Upper lobe of left lung (tissue), 6 donors: ENCODE data around the gene SNX24. TPM values are rescaled to one million over a fixed set of nuclear protein-coding genes. Genes with fewer than 3 reads are reported as not detected.

ENCODE experiments used
- ATAC-seq, 2 donors: fragments of 200-7000 bp; cut with Tn5 transposase; one replicate each; pipeline ENCODE4 v1.9.1; 2022; ENCODE audit warnings: mild to moderate bottlenecking in 2 of 2, moderate library complexity in 2 of 2; ENCODE audit not compliant: low FRiP score in 2 of 2
- DNase-seq, 2 donors: peaks; one replicate each; pipeline ENCODE4 v3.0.0-alpha.2; 2019 to 2020
- H3K27ac ChIP-seq, 4 donors: fragments of 200-600 bp; sonication (generic); one replicate each; pipeline ENCODE4 v1.5.1; 2016 to 2019
- H3K27me3 ChIP-seq, 4 donors: fragments of 200-600 bp; sonication (generic); one replicate each; pipeline ENCODE4 v1.5.1; 2017 to 2019
- H3K36me3 ChIP-seq, 4 donors: fragments of 200-600 bp; sonication (generic); one replicate each; pipeline ENCODE4 v1.5.1; 2016 to 2019
- H3K4me1 ChIP-seq, 4 donors: fragments of 200-600 bp; sonication (generic); one replicate each; pipeline ENCODE4 v1.5.1; 2018 to 2019
- H3K4me3 ChIP-seq, 4 donors: fragments of 200-600 bp; sonication (generic); one replicate each; pipeline ENCODE4 v1.5.1; 2017 to 2019; ENCODE audit warnings: mild to moderate bottlenecking in 2 of 4, moderate library complexity in 1 of 4
- H3K9me3 ChIP-seq, 4 donors: fragments of 200-600 bp; sonication (generic); one replicate each; pipeline ENCODE4 v1.5.1; 2018 to 2019
- EP300 ChIP-seq, 4 donors: sonication (generic); formaldehyde crosslinking; IDR thresholded peaks; one replicate each; pipeline ENCODE4 v1.5.1; 2017; ENCODE audit warnings: antibody characterized with exemption in 4 of 4, control low read depth in 2 of 4
- POLR2A ChIP-seq, 4 donors: fragments of 450-650 bp; IDR thresholded peaks; one replicate each; pipeline ENCODE4 v1.5.1; 2016 to 2017; ENCODE audit warnings: antibody characterized with exemption in 4 of 4, mild to moderate bottlenecking in 2 of 4
- POLR2AphosphoS5 ChIP-seq, 2 donors: sonication (generic); formaldehyde crosslinking; IDR thresholded peaks; one replicate each; pipeline ENCODE4 v1.5.1; 2017; ENCODE audit warnings: antibody characterized with exemption in 2 of 2
- WGBS, 2 donors: methylation state at CpG; one replicate each; pipeline ENCODE4 v1.1.5; 2017 to 2018; 5-methylcytosine and 5-hydroxymethylcytosine counted together
- total RNA-seq, 6 donors: library from RNA; depleted of rRNA in 4 of 6; stranded (reverse); fragments of >200 nt in 4 of 6; gene quantifications; one replicate each; pipeline versions ENCODE4 v1.1.0 to v1.2.1, GENCODE V29; 2016 to 2021
- TF ChIP-seq, protein P1 (sequence below), 6 experiments: fragments of 450-650 bp in 4 of 6; fragments of 200-600 bp in 2 of 6; sonication (generic) in 2 of 6; IDR thresholded peaks; one replicate each; pipeline ENCODE4 v1.5.1; 2016 to 2019; ENCODE audit warnings: antibody characterized with exemption in 6 of 6
- donor health status: DM: no; HTN: no; CAD: no; lungs with moderate emphysema.
- donor health status: DM: no; HTN: yes; CAD: no; lungs with severe emphysema.

The SNX24 gene
- total RNA-seq, 6 donors from 2014 or later = 24.2 to 61.8 (median 35.6) TPM

DNA sequence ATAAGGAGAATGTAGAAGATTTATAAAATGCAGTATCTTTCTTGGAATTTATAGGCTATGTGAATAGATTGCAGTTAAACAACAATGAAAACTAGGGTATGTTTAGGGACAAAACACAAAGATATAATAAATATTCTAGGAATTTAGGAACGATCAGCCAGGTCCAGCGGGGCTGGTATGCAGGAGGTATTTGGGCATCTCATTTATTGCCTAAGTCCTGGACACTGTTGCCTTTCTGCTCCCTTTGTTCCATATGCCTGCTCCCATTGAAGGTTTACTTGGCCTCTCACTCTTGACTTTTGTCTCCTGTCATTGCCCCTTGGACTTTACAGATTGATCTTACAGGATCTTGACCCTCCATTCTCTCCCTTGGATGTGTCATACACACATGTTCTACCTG, 55.9 kb downstream of the SNX24 start:
- Histone ChIP-seq H3K27me3 (no peaks in the 10 kb centered on the region), H3K9me3 (no peaks in the 10 kb centered on the region), H3K4me3 (no peak overlapping the region), H3K36me3 (no peaks in the 10 kb centered on the region), H3K27ac (no peak overlapping the region), H3K4me1 (peaks cover 0 to 3% (median 0%) of the 10 kb centered on the region in 4 donors)
- no peak for DNase-seq
- WGBS, 2 donors = 80 to 88% methylated on average over 2 of the region's 2 CpGs
- ATAC-seq = no peak
- TF ChIP-seq POLR2AphosphoS5 (IDR thresholded peaks at IDR 0.05) (no peak), POLR2A (IDR thresholded peaks at IDR 0.05) (no peak), EP300 (IDR thresholded peaks at IDR 0.05) (no peak)
- TF ChIP-seq, protein P1, sequence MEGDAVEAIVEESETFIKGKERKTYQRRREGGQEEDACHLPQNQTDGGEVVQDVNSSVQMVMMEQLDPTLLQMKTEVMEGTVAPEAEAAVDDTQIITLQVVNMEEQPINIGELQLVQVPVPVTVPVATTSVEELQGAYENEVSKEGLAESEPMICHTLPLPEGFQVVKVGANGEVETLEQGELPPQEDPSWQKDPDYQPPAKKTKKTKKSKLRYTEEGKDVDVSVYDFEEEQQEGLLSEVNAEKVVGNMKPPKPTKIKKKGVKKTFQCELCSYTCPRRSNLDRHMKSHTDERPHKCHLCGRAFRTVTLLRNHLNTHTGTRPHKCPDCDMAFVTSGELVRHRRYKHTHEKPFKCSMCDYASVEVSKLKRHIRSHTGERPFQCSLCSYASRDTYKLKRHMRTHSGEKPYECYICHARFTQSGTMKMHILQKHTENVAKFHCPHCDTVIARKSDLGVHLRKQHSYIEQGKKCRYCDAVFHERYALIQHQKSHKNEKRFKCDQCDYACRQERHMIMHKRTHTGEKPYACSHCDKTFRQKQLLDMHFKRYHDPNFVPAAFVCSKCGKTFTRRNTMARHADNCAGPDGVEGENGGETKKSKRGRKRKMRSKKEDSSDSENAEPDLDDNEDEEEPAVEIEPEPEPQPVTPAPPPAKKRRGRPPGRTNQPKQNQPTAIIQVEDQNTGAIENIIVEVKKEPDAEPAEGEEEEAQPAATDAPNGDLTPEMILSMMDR (IDR thresholded peaks at IDR 0.05) = no peak

DNA sequence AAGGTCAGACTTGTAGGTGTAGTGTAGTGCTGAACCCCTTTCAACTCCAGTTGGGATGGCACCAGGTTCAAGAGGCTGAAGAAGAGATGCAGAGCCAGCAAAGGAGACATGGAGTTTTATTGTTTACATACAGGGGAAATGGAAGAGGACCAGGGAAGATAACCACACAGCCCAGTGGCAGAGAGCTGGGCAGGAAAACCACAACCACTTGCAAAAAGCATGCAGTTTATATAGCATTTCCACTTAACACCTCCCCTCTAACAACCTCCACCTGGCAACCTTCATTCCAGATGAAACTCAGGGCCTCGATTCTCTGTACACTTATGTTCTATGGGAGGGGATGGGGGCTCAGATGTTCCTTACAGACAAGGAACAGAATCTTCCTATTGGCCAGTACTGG, 56.9 kb downstream of the SNX24 start:
- H3K27ac ChIP-seq = no peak overlapping the region
- WGBS, 2 donors = 17 to 38% methylated on average over 1 of the region's 1 CpG
- H3K4me3 ChIP-seq = no peak overlapping the region
- TF ChIP-seq EP300 (IDR thresholded peaks at IDR 0.05) (no peak), POLR2AphosphoS5 (IDR thresholded peaks at IDR 0.05) (no peak), POLR2A (IDR thresholded peaks at IDR 0.05) (no peak)
- TF ChIP-seq, protein P1 (IDR thresholded peaks at IDR 0.05) = no peak
- no peaks in the 10 kb centered on the region for H3K27me3 ChIP-seq
- H3K4me1 ChIP-seq = peaks cover 0 to 9% (median 0%) of the 10 kb centered on the region in 4 donors
- no peak for DNase-seq
- H3K36me3 ChIP-seq = no peaks in the 10 kb centered on the region
- no peak for ATAC-seq
- H3K9me3 ChIP-seq = no peaks in the 10 kb centered on the region

DNA sequence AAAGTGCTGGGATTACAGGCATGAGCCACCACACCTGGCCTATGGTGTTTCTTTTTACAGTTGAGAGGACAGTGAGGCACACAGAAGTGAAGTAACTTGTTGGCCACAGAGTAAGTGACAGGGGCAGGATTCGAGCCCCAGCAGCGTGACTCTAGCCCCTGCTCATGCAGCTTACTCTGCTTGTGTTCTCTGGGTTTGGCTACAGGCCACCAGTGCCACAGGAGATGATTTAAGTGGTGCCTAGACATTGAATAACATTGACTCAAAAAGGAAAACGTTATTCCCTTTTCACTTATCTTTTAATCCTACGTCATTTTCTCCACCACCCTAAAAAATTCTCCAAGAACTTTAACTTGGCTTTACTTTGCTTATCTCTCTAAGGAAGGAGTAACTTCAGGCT, 61.4 kb downstream of the SNX24 start:
- TF ChIP-seq EP300 (IDR thresholded peaks at IDR 0.05) (no peak), POLR2AphosphoS5 (IDR thresholded peaks at IDR 0.05) (no peak), POLR2A (IDR thresholded peaks at IDR 0.05) (no peak)
- TF ChIP-seq, protein P1 (IDR thresholded peaks at IDR 0.05) = no peak
- Histone ChIP-seq H3K36me3 (no peaks in the 10 kb centered on the region), H3K27ac (peak overlapping the region in 1 of 4 donors; percentile 34), H3K27me3 (no peaks in the 10 kb centered on the region), H3K4me1 (peaks cover 0 to 13% (median 5%) of the 10 kb centered on the region in 4 donors), H3K9me3 (no peaks in the 10 kb centered on the region), H3K4me3 (no peak overlapping the region)
- WGBS, 2 donors = 57 to 66% methylated on average over 4 of the region's 4 CpGs
- no peak for DNase-seq
- ATAC-seq = peak in 1 of 2 donors; percentile 81

DNA sequence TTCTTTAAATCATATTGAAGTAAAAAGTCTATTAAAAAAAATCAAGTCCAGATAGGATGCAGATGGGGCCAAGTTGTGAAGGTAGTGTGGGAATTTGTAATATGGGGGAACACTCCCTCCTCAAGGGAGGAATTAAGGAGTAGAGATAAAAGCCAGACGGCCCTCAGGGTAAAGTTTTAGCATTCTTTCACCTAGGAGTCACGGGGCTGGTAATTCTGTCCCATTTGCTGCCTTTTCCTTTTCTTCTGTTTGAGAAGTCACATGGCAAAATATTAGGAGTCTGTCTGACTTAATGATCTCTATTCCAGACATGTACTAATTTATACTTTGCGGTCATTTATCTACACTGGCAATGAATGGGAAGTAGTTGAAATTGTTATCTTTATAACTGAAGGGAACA, 61.9 kb downstream of the SNX24 start:
- no peaks in the 10 kb centered on the region for H3K27me3 ChIP-seq
- TF ChIP-seq, protein P1 (IDR thresholded peaks at IDR 0.05) = no peak
- TF ChIP-seq EP300 (IDR thresholded peaks at IDR 0.05) (no peak), POLR2A (IDR thresholded peaks at IDR 0.05) (no peak), POLR2AphosphoS5 (IDR thresholded peaks at IDR 0.05) (no peak)
- H3K36me3 ChIP-seq = no peaks in the 10 kb centered on the region
- WGBS, 2 donors = 67 to 82% methylated on average over 3 of the region's 3 CpGs
- no peak overlapping the region for H3K4me3 ChIP-seq
- H3K9me3 ChIP-seq = no peaks in the 10 kb centered on the region
- peak overlapping the region in 1 of 4 donors; percentile 34 for H3K27ac ChIP-seq
- DNase-seq (no peak), ATAC-seq (peak in 1 of 2 donors; percentile 87)
- peaks cover 0 to 13% (median 5%) of the 10 kb centered on the region in 4 donors for H3K4me1 ChIP-seq

DNA sequence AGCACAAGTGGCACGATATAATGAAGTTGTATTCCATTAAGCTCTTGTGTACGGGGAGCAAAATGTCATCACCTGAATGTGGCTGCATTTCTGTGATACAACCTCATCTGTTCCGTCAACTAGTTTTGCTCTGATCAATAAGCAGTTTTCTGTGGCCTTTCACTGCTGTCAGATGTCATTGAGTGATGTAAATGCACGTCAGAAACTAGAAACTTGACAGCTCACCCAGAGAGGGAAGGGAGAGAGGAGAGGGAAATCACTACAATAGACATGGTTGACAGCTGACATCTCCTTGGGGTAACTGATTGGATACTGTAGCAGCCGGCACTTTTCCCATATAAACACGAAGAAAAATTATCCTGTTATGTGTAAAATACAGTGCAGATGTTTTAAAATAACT, 62.7 kb downstream of the SNX24 start:
- ATAC-seq (no peak), DNase-seq (no peak)
- H3K4me1 ChIP-seq = peaks cover 0 to 13% (median 5%) of the 10 kb centered on the region in 4 donors
- H3K27me3 ChIP-seq = no peaks in the 10 kb centered on the region
- H3K27ac ChIP-seq = peak overlapping the region in 2 of 4 donors; percentile 8 to 44
- no peaks in the 10 kb centered on the region for H3K36me3 ChIP-seq
- TF ChIP-seq POLR2A (IDR thresholded peaks at IDR 0.05) (no peak), EP300 (IDR thresholded peaks at IDR 0.05) (no peak), POLR2AphosphoS5 (IDR thresholded peaks at IDR 0.05) (no peak)
- TF ChIP-seq, protein P1 (IDR thresholded peaks at IDR 0.05) = no peak
- H3K4me3 ChIP-seq = no peak overlapping the region
- 86% methylated on average over 6 of the region's 6 CpGs for WGBS, 2 donors
- no peaks in the 10 kb centered on the region for H3K9me3 ChIP-seq
